Left lung (tissue), 10 donors: Measurements from ENCODE around the gene CYP39A1. TPM values are rescaled to one million over a fixed set of nuclear protein-coding genes. Genes with fewer than 3 reads are reported as not detected.

ENCODE experiments used
- ATAC-seq: fragments of 200-7000 bp; cut with Tn5 transposase; one replicate; pipeline ENCODE4 v1.9.1; 2020; ENCODE audit warnings: moderate library complexity
- DNase-seq, 4 donors: peaks; one replicate each; pipeline ENCODE4 v3.0.0-alpha.2; 2013 to 2020
- H3K27ac ChIP-seq, 2 donors: fragments of 200-600 bp; sonication (generic) in 1 of 2; one replicate each; pipeline versions ENCODE4 v1.5.0 to v1.8.0; 2020 to 2021
- H3K27me3 ChIP-seq, 2 donors: fragments of 200-600 bp; sonication (generic) in 1 of 2; one replicate each; pipeline versions ENCODE4 v1.5.0 to v1.8.0; 2020 to 2021
- H3K36me3 ChIP-seq, 2 donors: fragments of 200-600 bp; sonication (generic) in 1 of 2; one replicate each; pipeline versions ENCODE4 v1.5.0 to v1.8.0; 2020 to 2021
- H3K4me1 ChIP-seq, 2 donors: fragments of 200-600 bp; one replicate each; pipeline ENCODE4 v1.8.0; 2021
- H3K4me3 ChIP-seq, 2 donors: fragments of 200-600 bp; sonication (generic) in 1 of 2; one replicate each; pipeline versions ENCODE4 v1.5.0 to v1.8.0; 2020 to 2021; ENCODE audit warnings: mild to moderate bottlenecking in 1 of 2
- H3K9me3 ChIP-seq, 2 donors: fragments of 200-600 bp; sonication (generic) in 1 of 2; one replicate each; pipeline versions ENCODE4 v1.5.0 to v1.8.0; 2020 to 2021
- intact Hi-C, 2 donors: fragments of 100-400 bp; cut with DNase I; formaldehyde crosslinking; loops; one replicate each; pipeline versions ENCODE4 v1.11.2 to v1.14.2; 2022
- polyA plus RNA-seq, 6 donors: library from polyadenylated mRNA; unstranded; fragments of 120-200 nt; gene quantifications; one replicate each; pipeline ENCODE4 v1.2.1, GENCODE V29; 2013; ENCODE audit not compliant: insufficient read length in 6 of 6
- total RNA-seq, 2 donors: library from RNA; stranded (reverse); fragmentation: NEBNext Ultra II Directional; extraction: Animal tissue kit (Norgen Biotek cat#: 25700); gene quantifications; one replicate each; pipeline ENCODE4 v1.2.1, GENCODE V29; 2021
- TF ChIP-seq, protein P1 (sequence below), 2 donors: fragments of 200-600 bp; sonication (generic) in 1 of 2; IDR thresholded peaks; one replicate each; pipeline versions ENCODE4 v1.5.0 to v1.8.0; 2021; ENCODE audit warnings: antibody characterized with exemption in 2 of 2
- donor health status: DM: no; HTN: yes; CAD: no.
- donor health status: DM: no; HTN: no; CAD: no.

The CYP39A1 gene
- total and polyA plus RNA-seq, 8 donors: 4.5 to 11.9 (median 9.8) TPM

DNA sequence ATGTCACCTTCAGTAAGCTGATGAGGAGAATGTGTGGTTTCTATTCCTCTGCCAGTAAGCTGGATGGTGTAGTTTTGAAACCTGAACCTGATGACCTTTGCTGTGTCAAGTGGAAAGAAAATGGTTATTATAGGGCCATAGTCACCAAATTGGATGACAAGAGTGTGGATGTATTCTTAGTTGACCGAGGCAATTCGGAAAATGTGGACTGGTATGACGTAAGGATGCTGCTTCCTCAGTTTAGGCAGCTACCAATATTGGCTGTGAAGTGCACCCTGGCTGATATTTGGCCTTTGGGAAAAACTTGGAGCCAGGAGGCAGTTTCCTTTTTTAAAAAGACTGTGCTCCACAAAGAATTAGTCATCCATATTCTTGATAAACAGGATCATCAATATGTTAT is 37.0 kb upstream of the CYP39A1 start:
- Histone ChIP-seq H3K36me3 (no peaks in the 10 kb centered on the region), H3K27ac (no peak overlapping the region), H3K4me3 (no peak overlapping the region), H3K27me3 (no peaks in the 10 kb centered on the region), H3K4me1 (no peaks in the 10 kb centered on the region), H3K9me3 (peaks cover 0 to 8% of the 10 kb centered on the region in 2 donors)
- intact Hi-C loops: no loop called here
- no peak for DNase-seq
- TF ChIP-seq, protein P1, sequence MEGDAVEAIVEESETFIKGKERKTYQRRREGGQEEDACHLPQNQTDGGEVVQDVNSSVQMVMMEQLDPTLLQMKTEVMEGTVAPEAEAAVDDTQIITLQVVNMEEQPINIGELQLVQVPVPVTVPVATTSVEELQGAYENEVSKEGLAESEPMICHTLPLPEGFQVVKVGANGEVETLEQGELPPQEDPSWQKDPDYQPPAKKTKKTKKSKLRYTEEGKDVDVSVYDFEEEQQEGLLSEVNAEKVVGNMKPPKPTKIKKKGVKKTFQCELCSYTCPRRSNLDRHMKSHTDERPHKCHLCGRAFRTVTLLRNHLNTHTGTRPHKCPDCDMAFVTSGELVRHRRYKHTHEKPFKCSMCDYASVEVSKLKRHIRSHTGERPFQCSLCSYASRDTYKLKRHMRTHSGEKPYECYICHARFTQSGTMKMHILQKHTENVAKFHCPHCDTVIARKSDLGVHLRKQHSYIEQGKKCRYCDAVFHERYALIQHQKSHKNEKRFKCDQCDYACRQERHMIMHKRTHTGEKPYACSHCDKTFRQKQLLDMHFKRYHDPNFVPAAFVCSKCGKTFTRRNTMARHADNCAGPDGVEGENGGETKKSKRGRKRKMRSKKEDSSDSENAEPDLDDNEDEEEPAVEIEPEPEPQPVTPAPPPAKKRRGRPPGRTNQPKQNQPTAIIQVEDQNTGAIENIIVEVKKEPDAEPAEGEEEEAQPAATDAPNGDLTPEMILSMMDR (IDR thresholded peaks at IDR 0.05): no peak
- ATAC-seq: no peak

DNA sequence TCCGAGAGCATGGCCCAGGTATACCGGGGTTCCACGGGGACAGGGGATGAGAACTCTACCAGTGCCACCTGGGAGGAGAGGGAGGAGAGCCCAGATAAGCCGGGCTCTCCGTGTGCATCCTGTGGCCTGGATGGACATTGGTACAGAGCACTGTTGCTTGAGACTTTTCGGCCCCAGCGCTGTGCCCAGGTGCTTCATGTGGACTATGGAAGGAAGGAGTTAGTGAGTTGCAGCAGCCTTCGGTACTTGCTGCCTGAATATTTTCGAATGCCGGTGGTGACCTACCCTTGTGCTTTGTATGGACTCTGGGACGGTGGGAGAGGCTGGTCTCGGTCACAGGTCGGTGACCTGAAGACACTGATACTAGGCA is 36.3 kb upstream of the CYP39A1 start:
- Histone ChIP-seq H3K9me3 (peaks cover 0 to 8% of the 10 kb centered on the region in 2 donors), H3K4me1 (no peaks in the 10 kb centered on the region), H3K36me3 (no peaks in the 10 kb centered on the region), H3K27me3 (no peaks in the 10 kb centered on the region), H3K4me3 (no peak overlapping the region), H3K27ac (no peak overlapping the region)
- TF ChIP-seq, protein P1 (IDR thresholded peaks at IDR 0.05): no peak
- intact Hi-C loops: no loop called here
- no peak for DNase-seq
- no peak for ATAC-seq

DNA sequence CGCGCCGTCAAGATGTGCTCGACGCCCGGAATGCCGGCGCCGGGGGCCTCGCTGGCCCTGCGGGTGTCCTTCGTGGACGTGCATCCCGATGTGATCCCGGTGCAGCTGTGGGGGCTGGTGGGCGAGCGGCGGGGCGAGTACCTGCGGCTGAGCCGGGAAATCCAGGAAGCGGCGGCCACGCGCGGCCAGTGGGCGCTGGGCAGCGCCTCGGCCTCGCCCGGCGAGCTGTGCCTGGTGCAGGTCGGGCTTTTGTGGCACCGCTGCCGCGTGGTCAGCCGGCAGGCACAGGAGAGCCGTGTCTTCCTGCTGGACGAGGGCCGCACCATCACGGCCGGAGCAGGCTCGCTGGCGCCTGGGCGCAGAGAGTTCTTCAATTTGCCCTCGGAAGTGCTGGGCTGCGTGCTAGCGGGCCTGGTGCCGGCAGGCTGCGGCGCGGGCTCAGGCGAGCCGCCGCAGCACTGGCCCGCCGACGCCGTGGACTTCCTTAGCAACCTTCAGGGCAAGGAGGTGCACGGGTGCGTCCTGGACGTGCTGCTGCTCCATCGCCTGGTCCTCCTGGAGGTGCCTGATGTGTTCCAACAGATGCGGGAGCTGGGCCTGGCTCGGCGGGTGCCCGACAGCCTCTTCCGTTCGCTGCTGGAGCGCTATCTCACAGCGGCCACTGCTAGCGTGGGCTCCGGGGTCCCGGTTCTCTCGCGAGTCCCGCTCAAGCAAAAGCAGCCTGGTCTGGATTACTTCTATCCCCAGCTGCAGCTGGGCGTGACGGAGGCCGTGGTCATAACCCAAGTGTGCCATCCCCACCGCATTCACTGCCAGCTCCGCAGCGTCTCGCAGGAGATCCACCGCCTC is 35.7 kb upstream of the CYP39A1 start:
- H3K4me1 ChIP-seq: no peaks in the 10 kb centered on the region
- TF ChIP-seq, protein P1 (IDR thresholded peaks at IDR 0.05): no peak
- no peaks in the 10 kb centered on the region for H3K27me3 ChIP-seq
- no peaks in the 10 kb centered on the region for H3K36me3 ChIP-seq
- no peak overlapping the region for H3K4me3 ChIP-seq
- H3K9me3 ChIP-seq: peaks cover 0 to 8% of the 10 kb centered on the region in 2 donors
- no peak for ATAC-seq
- peak in 1 of 4 donors; percentile 74 for DNase-seq
- intact Hi-C loops: no loop called here
- H3K27ac ChIP-seq: no peak overlapping the region

DNA sequence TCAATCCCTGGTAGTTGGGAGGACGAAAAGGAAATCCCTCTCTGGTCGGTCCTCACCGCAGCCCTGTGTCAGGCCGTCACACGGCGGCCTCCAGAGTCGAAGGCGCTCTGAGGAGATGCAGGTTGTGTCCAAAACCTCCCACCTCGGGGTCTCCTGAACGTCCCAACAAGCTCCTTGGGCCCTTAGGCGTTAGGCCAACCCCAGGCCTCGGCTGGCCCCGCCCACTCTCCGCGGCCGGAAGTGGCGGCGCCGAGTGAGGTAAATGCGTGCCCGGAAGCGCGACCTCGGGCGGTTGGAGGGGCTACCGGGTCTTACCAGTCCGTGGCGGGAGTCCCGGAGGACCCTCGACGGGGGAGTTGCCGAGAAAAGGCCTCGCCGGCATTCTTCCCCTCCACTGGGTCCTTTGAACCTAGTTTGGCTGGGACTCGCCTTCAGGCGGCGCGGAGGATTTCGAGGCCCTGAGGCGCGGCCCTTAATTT is 35.0 kb upstream of the CYP39A1 start, which contains the start of gene TDRD6:
TDRD6 (plus strand) TSS at position 267 of the 479 bp plus-strand sequence. CDS start 244 bp downstream, outside the sequence.
- no peak within 1 kb of the TSS for H3K4me3 ChIP-seq
- intact Hi-C loops: no loop called here
- peaks cover 0 to 8% of the 10 kb centered on the region in 2 donors for H3K9me3 ChIP-seq
- no peak within 1 kb of the TSS for H3K27ac ChIP-seq
- ATAC-seq: no peak
- TF ChIP-seq, protein P1 (IDR thresholded peaks at IDR 0.05): no peak
- H3K4me1 ChIP-seq: no peaks in the 10 kb centered on the region
- H3K36me3 ChIP-seq: no peaks in the 10 kb centered on the region
- DNase-seq: no peak
- H3K27me3 ChIP-seq: no peaks in the 10 kb centered on the region

DNA sequence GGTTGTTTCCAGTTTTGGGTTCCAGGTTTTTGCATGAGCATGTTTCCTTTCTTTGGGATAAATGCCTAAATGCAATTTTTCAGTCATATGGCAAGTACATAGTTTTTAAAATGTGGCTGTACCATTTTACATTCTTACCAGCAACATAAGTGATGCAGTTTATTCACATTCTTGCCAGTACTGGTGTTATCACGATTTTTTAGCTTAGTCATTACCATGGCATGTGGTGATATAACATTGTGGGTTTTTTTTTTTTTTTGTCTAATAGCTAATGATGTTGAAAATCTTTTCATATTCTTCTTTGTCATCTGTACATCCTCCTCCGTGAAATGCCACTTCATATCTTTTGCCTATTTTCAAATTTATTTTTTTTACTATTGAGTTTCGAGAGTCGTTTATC is 32.2 kb upstream of the CYP39A1 start:
- H3K9me3 ChIP-seq: peaks cover 0 to 8% of the 10 kb centered on the region in 2 donors
- H3K4me3 ChIP-seq: no peak overlapping the region
- intact Hi-C loops: no loop called here
- no peaks in the 10 kb centered on the region for H3K36me3 ChIP-seq
- no peak overlapping the region for H3K27ac ChIP-seq
- H3K4me1 ChIP-seq: no peaks in the 10 kb centered on the region
- TF ChIP-seq, protein P1 (IDR thresholded peaks at IDR 0.05): no peak
- no peak for DNase-seq
- no peaks in the 10 kb centered on the region for H3K27me3 ChIP-seq
- ATAC-seq: no peak
